Activated B cell treated with CpG ODN at 0.5 μM for 24 hours (primary cell): Measurements from ENCODE around the gene ALK. TPM values are rescaled to one million over a fixed set of nuclear protein-coding genes. Genes with fewer than 3 reads are reported as not detected.

Source experiments
- ATAC-seq: fragments of 200-7000 bp; cut with Tn5 transposase; one replicate; pipeline ENCODE4 v1.10.0; 2021; ENCODE audit warnings: low read depth, mild to moderate bottlenecking, moderate library complexity
- CTCF ChIA-PET: fragments of 350-600 bp; sonication (Branson Sonifier 250); formaldehyde crosslinking; loops from one replicate; lab custom pipeline; 2021; ENCODE audit warnings: antibody characterized with exemption; lab: Charles Lee
- POLR2A ChIA-PET: fragments of 350-600 bp; sonication (Branson Sonifier 250); formaldehyde crosslinking; loops from one replicate; lab custom pipeline; 2021; ENCODE audit warnings: antibody characterized with exemption; lab: Charles Lee
- DNase-seq: peaks from one replicate; pipeline ENCODE4 v3.0.0; 2022
- H3K27ac Mint-ChIP-seq: one replicate; pipeline ENCODE4 v1.8.0; 2020; ENCODE audit warnings: mixed read lengths
- H3K27me3 Mint-ChIP-seq: one replicate; pipeline ENCODE4 v1.8.0; 2021; ENCODE audit warnings: mixed read lengths
- H3K36me3 Mint-ChIP-seq: one replicate; pipeline ENCODE4 v1.8.0; 2021; ENCODE audit warnings: low read depth, mixed read lengths
- H3K4me1 Mint-ChIP-seq: one replicate; pipeline ENCODE4 v1.8.0; 2021; ENCODE audit warnings: mixed read lengths
- H3K4me3 Mint-ChIP-seq: one replicate; pipeline ENCODE4 v1.8.0; 2020; ENCODE audit warnings: mild to moderate bottlenecking, mixed read lengths
- H3K9me3 Mint-ChIP-seq: one replicate; pipeline ENCODE4 v1.8.0; 2020; ENCODE audit warnings: mixed read lengths
- CTCF ChIP-seq: fragments of 200-600 bp; IDR thresholded peaks from one replicate; pipeline ENCODE4 v1.8.0; 2022; ENCODE audit warnings: antibody characterized with exemption, mild to moderate bottlenecking
- intact Hi-C: fragments of 100-400 bp; cut with micrococcal nuclease; formaldehyde crosslinking; loops from one replicate; pipeline ENCODE4 v1.15.1; 2024
- total RNA-seq: library from RNA; stranded (reverse); gene quantifications from 2 replicates; pipeline ENCODE4 v1.2.3, GENCODE V29; 2022

The ALK gene
- total RNA-seq, 1 donor from 2014 or later = not detected

- Mint-ChIP-seq H3K4me1 (peaks cover 3% of the 10 kb centered on the region), H3K36me3 (peaks cover 3% of the 10 kb centered on the region), H3K27ac (no peak overlapping the region), H3K4me3 (no peak overlapping the region), H3K9me3 (no peaks in the 10 kb centered on the region), H3K27me3 (no peaks in the 10 kb centered on the region)
- CTCF ChIA-PET = no interaction called here
- intact Hi-C loops = no loop called here
- ATAC-seq (no peak), DNase-seq (no peak)
- POLR2A ChIA-PET = no interaction called here
- TF ChIP-seq CTCF = no peak
Measured at GRCh38 chr2:29164091-29164846, 757.1 kb downstream of the ALK start.

DNA sequence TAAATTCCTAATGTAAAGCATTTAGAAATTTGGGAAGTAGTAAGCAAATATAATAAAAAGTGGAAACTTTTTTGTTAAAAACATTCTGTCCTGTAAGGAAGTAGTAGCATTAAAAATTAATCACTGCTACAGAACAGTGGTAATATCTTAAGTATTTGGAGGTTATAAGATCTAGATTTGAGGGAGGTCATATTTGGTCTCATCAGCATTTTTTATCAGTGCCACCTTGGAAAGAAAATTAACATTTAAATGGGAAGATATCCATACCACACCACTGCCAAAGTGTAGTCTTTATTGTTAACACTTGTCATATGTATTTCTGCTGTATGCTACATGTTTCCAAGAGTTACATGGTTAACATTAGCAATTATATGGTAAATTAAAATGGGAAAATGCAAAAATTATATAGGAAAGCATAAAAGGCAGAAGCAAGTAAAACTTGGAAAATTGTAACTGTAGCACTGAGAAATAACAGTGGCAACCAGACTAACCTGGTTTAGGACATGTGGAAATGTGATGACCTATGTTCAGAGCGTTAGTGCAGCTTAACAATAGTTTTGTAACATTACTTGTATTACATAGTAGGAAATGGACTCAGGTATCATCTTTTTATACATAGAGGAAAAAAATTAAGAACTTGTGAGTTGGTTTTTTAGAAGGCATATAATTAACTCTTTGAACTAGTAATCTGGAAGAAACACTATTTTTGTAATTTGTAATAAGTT, 759.0 kb downstream of the ALK start:
- Mint-ChIP-seq H3K9me3 (no peaks in the 10 kb centered on the region), H3K27me3 (no peaks in the 10 kb centered on the region), H3K4me1 (peaks cover 3% of the 10 kb centered on the region), H3K27ac (no peak overlapping the region), H3K4me3 (no peak overlapping the region), H3K36me3 (peaks cover 6% of the 10 kb centered on the region)
- POLR2A ChIA-PET = no interaction called here
- CTCF ChIA-PET = no interaction called here
- intact Hi-C loops = no loop called here
- TF ChIP-seq CTCF = no peak
- DNase-seq = no peak
- ATAC-seq = no peak

DNA sequence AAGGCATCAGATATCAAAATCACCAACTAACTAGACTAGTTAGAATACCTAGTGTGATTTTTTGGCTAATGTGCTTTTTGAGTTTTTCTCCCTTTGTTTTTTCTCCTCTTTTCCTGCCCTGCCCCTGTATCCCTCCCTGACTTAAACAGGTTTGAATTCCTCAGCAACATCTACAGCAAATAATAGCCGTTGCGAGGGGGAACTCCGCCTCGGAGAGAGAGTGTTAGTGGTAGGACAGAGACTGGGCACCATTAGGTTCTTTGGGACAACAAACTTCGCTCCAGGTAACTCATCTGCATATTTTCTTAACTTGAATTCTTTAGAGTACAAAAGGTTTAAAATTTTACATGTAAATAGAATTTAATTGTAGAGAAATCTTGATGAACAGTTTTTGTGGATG, 761.2 kb downstream of the ALK start:
- peaks cover 3% of the 10 kb centered on the region for H3K4me1 Mint-ChIP-seq
- peaks cover 9% of the 10 kb centered on the region for H3K36me3 Mint-ChIP-seq
- H3K27ac Mint-ChIP-seq = no peak overlapping the region
- ATAC-seq = no peak
- no peak for TF ChIP-seq CTCF
- POLR2A ChIA-PET = no interaction called here
- H3K9me3 Mint-ChIP-seq = no peaks in the 10 kb centered on the region
- intact Hi-C loops = no loop called here
- H3K4me3 Mint-ChIP-seq = no peak overlapping the region
- no peak for DNase-seq
- CTCF ChIA-PET = no interaction called here
- H3K27me3 Mint-ChIP-seq = no peaks in the 10 kb centered on the region

DNA sequence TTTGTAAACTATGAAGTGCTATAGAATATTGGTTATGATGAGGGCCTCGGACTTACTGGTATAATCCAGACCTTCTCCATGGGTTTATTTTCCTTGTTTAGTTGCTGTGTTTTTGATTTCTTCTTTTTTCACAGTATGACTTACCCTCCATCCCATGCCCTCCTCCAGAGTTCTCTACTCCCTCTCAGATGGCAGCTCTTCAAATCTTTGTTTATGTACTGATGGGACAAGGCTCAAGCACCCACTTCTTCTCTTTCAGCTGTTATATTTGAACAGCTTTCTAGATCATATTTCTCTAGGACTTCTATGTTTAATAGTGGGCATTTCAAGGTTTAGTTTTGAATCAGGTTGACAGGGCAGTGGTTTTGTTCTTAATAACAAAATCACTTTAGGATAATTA, 762.3 kb downstream of the ALK start:
- H3K36me3 Mint-ChIP-seq = peaks cover 14% of the 10 kb centered on the region
- no peak overlapping the region for H3K4me3 Mint-ChIP-seq
- no peak for TF ChIP-seq CTCF
- H3K9me3 Mint-ChIP-seq = no peaks in the 10 kb centered on the region
- no peak for ATAC-seq
- H3K4me1 Mint-ChIP-seq = peaks cover 2% of the 10 kb centered on the region
- POLR2A ChIA-PET = no interaction called here
- no peaks in the 10 kb centered on the region for H3K27me3 Mint-ChIP-seq
- CTCF ChIA-PET = no interaction called here
- H3K27ac Mint-ChIP-seq = no peak overlapping the region
- no peak for DNase-seq
- intact Hi-C loops = no loop called here

GRCh38 chr2:29157131-29157530, 764.3 kb downstream of the ALK start:
- no peak overlapping the region for H3K27ac Mint-ChIP-seq
- H3K4me1 Mint-ChIP-seq = no peaks in the 10 kb centered on the region
- ChIA-PET POLR2A (no interaction called here), CTCF (no interaction called here)
- H3K36me3 Mint-ChIP-seq = peaks cover 21% of the 10 kb centered on the region
- DNase-seq (no peak), ATAC-seq (no peak)
- H3K4me3 Mint-ChIP-seq = no peak overlapping the region
- TF ChIP-seq CTCF = no peak
- intact Hi-C loops = no loop called here
- H3K9me3 Mint-ChIP-seq = no peaks in the 10 kb centered on the region
- no peaks in the 10 kb centered on the region for H3K27me3 Mint-ChIP-seq
